Neural progenitor cell (in vitro differentiated cells): ENCODE results near the gene LMBR1. TPM values are rescaled to one million over a fixed set of nuclear protein-coding genes. Genes with fewer than 3 reads are reported as not detected.
"Not testable (repeated sequence)": the region's sequence is repeated elsewhere in the genome, so short reads cannot be mapped to it uniquely, and the experiment has no call there.

Experiments used
- DNase-seq: peaks from one replicate; pipeline ENCODE4 v3.0.0-alpha.2; 2016; ENCODE audit warnings: low spot score
- H2AFZ ChIP-seq: fragments of 200-600 bp; sonication (generic); replicated peaks from 2 replicates; pipeline ENCODE4 v1.6.1; 2016; ENCODE audit warnings: antibody characterized with exemption
- H3F3A ChIP-seq: fragments of 200-600 bp; sonication (generic); 2 replicates; pipeline ENCODE4 v1.6.1; 2016; ENCODE audit warnings: antibody characterized with exemption, low read depth
- H3K27ac ChIP-seq: fragments of 200-600 bp; sonication (generic); 2 replicates; pipeline ENCODE4 v1.5.1; 2016; ENCODE audit warnings: mild to moderate bottlenecking
- H3K27me3 ChIP-seq: fragments of 200-600 bp; sonication (generic); 2 replicates; pipeline ENCODE4 v1.6.1; 2016; ENCODE audit warnings: mild to moderate bottlenecking, moderate library complexity
- H3K36me3 ChIP-seq: fragments of 200-600 bp; sonication (generic); 2 replicates; pipeline ENCODE4 v1.5.1; 2016
- H3K4me1 ChIP-seq: fragments of 200-600 bp; sonication (generic); 2 replicates; pipeline ENCODE4 v1.6.1; 2016; ENCODE audit warnings: mixed run types
- H3K4me2 ChIP-seq: fragments of 200-600 bp; sonication (generic); 2 replicates; pipeline ENCODE4 v1.6.1; 2016
- H3K4me3 ChIP-seq: fragments of 200-600 bp; sonication (generic); 2 replicates; pipeline ENCODE4 v1.5.1; 2016
- H3K79me2 ChIP-seq: fragments of 200-600 bp; sonication (generic); 2 replicates; pipeline ENCODE4 v1.6.1; 2016; ENCODE audit warnings: low read depth
- H3K9ac ChIP-seq: fragments of 200-600 bp; sonication (generic); 2 replicates; pipeline ENCODE4 v1.6.1; 2016
- H3K9me3 ChIP-seq: fragments of 200-600 bp; sonication (generic); 2 replicates; pipeline ENCODE4 v1.5.1; 2016; ENCODE audit warnings: low read depth
- H4K20me1 ChIP-seq: fragments of 200-600 bp; sonication (generic); 2 replicates; pipeline ENCODE4 v1.6.1; 2016; ENCODE audit warnings: low read depth
- H3K27ac Mint-ChIP-seq: 3 replicates; pipeline ENCODE4 v1.8.0; 2021; ENCODE audit warnings: mixed read lengths
- H3K27me3 Mint-ChIP-seq: 2 replicates; pipeline ENCODE4 v1.8.0; 2022; ENCODE audit warnings: low read depth, mild to moderate bottlenecking, inconsistent platforms, moderate library complexity, mixed read lengths; ENCODE audit not compliant: insufficient read depth
- H3K36me3 Mint-ChIP-seq: 3 replicates; pipeline ENCODE4 v1.8.0; 2021; ENCODE audit warnings: mixed read lengths
- H3K4me1 Mint-ChIP-seq: 3 replicates; pipeline ENCODE4 v1.8.0; 2021; ENCODE audit warnings: mixed read lengths
- H3K4me3 Mint-ChIP-seq: 3 replicates; pipeline ENCODE4 v1.8.0; 2021; ENCODE audit warnings: mild to moderate bottlenecking, moderate library complexity, mixed read lengths
- H3K9me3 Mint-ChIP-seq: 3 replicates; pipeline ENCODE4 v1.8.0; 2020; ENCODE audit warnings: mixed read lengths
- EZH2 ChIP-seq: fragments of 200-600 bp; sonication (generic); IDR thresholded peaks from 2 replicates; pipeline ENCODE4 v1.6.1; 2017; ENCODE audit warnings: antibody characterized with exemption, mild to moderate bottlenecking, moderate library complexity
- EZH2phosphoT487 ChIP-seq: fragments of 200-600 bp; sonication (generic); IDR thresholded peaks from 2 replicates; pipeline ENCODE4 v1.6.1; 2017; ENCODE audit warnings: antibody characterized with exemption
- total RNA-seq: library from RNA; depleted of rRNA; stranded (reverse); fragments of >200 nt; gene quantifications from 2 replicates; pipeline ENCODE4 v1.2.3, GENCODE V29; 2015; ENCODE audit warnings: low replicate concordance
- TF ChIP-seq, protein P1 (sequence below): fragments of 200-600 bp; sonication (generic); IDR thresholded peaks from 2 replicates; pipeline ENCODE4 v1.5.1; 2017; ENCODE audit warnings: antibody characterized with exemption, mild to moderate bottlenecking

The LMBR1 gene
- total RNA-seq, 1 donor from 2014 or later, result 58.1 TPM

DNA sequence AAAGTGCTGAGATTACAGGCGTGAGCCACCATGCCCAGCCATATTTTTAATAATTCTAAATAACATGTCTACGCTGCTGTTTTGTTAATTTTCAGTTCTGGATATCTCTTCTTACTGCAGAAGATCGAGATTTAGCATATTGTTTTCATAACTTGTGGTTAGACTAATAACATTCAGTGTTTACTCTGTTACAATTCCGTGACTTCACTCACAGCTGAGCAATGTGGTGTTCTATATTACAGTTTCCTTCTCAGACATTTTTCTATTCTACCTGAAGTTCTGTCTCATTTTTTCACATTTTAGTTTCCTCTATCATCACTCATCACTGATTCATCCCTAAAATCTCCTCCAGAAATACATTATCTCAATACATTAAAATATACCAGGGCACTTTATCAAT, 241.5 kb downstream of the LMBR1 start:
- DNase-seq, result no peak
- Histone ChIP-seq H3K9ac (no peak overlapping the region), H3K4me2 (no peak overlapping the region), H3K27ac (no peak overlapping the region), H3F3A (peaks cover 19% of the 10 kb centered on the region), H4K20me1 (no peaks in the 10 kb centered on the region), H3K4me3 (no peak overlapping the region), H3K9me3 (no peaks in the 10 kb centered on the region), H2AFZ (no peak overlapping the region), H3K36me3 (no peaks in the 10 kb centered on the region), H3K27me3 (no peaks in the 10 kb centered on the region), H3K79me2 (no peaks in the 10 kb centered on the region), H3K4me1 (peaks cover 31% of the 10 kb centered on the region)
- peaks cover 2% of the 10 kb centered on the region for H3K9me3 Mint-ChIP-seq
- H3K4me1 Mint-ChIP-seq, result no peaks in the 10 kb centered on the region
- H3K36me3 Mint-ChIP-seq, result peaks cover 2% of the 10 kb centered on the region
- TF ChIP-seq EZH2 (no peak), EZH2phosphoT487 (no peak)
- TF ChIP-seq, protein P1, sequence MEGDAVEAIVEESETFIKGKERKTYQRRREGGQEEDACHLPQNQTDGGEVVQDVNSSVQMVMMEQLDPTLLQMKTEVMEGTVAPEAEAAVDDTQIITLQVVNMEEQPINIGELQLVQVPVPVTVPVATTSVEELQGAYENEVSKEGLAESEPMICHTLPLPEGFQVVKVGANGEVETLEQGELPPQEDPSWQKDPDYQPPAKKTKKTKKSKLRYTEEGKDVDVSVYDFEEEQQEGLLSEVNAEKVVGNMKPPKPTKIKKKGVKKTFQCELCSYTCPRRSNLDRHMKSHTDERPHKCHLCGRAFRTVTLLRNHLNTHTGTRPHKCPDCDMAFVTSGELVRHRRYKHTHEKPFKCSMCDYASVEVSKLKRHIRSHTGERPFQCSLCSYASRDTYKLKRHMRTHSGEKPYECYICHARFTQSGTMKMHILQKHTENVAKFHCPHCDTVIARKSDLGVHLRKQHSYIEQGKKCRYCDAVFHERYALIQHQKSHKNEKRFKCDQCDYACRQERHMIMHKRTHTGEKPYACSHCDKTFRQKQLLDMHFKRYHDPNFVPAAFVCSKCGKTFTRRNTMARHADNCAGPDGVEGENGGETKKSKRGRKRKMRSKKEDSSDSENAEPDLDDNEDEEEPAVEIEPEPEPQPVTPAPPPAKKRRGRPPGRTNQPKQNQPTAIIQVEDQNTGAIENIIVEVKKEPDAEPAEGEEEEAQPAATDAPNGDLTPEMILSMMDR, result no peak
- no peaks in the 10 kb centered on the region for H3K27me3 Mint-ChIP-seq
- H3K4me3 Mint-ChIP-seq, result no peak overlapping the region
- no peak overlapping the region for H3K27ac Mint-ChIP-seq

DNA sequence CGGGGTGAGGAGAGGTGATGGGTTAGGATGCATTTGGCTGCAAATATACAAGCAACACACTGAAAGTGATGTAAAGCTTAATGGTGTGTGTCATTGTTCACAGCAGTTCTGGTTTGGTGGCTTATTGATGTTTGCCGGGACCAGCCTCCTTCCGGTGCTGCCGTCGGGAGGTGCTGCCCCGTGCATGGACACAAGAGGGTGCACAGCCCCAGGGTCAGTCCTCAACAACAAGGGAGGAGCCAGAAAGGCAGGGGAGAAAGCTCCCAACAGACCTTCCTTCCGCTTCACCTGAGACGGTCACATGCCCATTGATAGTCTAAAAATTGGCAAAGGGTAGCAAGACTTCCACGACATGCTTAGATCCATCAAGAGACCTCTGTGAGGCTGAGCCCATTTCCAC, 242.9 kb downstream of the LMBR1 start:
- no peak overlapping the region for H2AFZ ChIP-seq
- no peak overlapping the region for H3K27ac Mint-ChIP-seq

DNA sequence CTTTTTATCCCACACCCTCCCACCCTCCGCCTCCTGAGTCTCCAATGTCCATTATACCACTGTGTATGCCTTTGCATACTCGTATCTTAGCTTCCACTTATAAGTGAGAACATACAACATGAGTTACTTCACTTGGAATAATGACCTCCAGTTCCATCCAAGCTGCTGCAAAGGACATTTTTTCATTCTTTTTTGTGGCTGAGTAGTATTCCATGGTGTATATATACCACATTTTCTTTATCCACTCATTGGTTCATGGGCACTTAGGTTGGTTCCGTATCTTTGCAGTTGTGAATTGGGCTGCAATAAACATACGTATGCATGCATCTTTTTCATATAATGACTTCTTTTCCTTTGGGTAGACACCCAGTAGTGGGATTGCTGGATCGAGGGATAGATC, 245.7 kb downstream of the LMBR1 start:
- not testable (repeated sequence) for H2AFZ ChIP-seq, H3K4me3 Mint-ChIP-seq, H3K27me3 Mint-ChIP-seq, H3K27ac Mint-ChIP-seq, H3K79me2 ChIP-seq, H3K27ac ChIP-seq, H3K4me1 ChIP-seq, H3K9me3 Mint-ChIP-seq, DNase-seq, H3K27me3 ChIP-seq, H3K4me3 ChIP-seq, H3K36me3 ChIP-seq, H4K20me1 ChIP-seq, H3K4me1 Mint-ChIP-seq, H3K9ac ChIP-seq, H3K4me2 ChIP-seq, H3F3A ChIP-seq, H3K36me3 Mint-ChIP-seq, H3K9me3 ChIP-seq

More for the DNA sequence above, 242.9 kb downstream of the LMBR1 start:
- Histone ChIP-seq H3K9ac (no peak overlapping the region), H3K4me1 (peaks cover 17% of the 10 kb centered on the region), H3K9me3 (no peaks in the 10 kb centered on the region), H3K4me3 (no peak overlapping the region), H3K27ac (no peak overlapping the region), H4K20me1 (no peaks in the 10 kb centered on the region), H3F3A (peaks cover 9% of the 10 kb centered on the region), H3K79me2 (no peaks in the 10 kb centered on the region), H3K4me2 (no peak overlapping the region), H3K27me3 (no peaks in the 10 kb centered on the region), H3K36me3 (no peaks in the 10 kb centered on the region)
- no peaks in the 10 kb centered on the region for H3K27me3 Mint-ChIP-seq
- H3K9me3 Mint-ChIP-seq, result peaks cover 2% of the 10 kb centered on the region
- peak; percentile 57 for DNase-seq
- H3K36me3 Mint-ChIP-seq, result peaks cover 2% of the 10 kb centered on the region
- TF ChIP-seq EZH2, result no peak
- TF ChIP-seq EZH2phosphoT487, result no peak
- TF ChIP-seq, protein P1, result peak; percentile 50
- H3K4me3 Mint-ChIP-seq, result no peak overlapping the region
- no peaks in the 10 kb centered on the region for H3K4me1 Mint-ChIP-seq

DNA sequence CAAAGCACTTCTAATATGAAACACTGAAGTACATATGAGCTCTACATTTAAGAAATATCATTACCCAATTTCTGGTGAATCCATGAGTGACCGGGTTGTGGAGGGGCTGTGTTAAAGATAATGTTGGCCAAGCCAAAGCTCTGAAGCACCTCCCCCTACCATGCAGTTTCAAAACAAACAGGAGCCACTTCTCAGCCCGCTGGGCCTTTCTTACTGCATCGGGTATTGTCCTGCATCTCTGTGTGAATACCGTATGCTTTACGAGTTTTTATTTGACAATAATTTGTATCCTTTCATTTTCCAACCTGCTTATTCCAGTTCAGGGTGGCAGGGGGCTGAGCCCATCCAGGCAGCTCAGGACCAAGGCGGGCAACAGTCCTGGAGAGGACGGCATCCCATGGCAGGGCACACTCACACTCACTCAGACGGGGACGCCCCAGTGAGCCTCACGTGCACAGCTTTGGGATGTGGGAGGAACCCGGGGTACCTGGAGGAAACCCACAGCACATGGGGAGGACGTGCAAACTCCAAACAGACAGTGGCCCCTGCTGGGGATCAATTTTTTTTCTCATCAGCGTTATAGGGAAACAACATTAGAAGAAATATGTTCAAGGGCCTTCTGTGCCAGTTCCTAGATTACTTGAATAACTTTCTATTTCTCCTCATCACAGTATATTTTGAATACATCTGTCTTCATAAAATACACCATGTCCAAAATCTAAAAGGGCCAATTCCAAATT, 250.5 kb downstream of the LMBR1 start:
- Histone ChIP-seq H3K79me2 (peaks cover 18% of the 10 kb centered on the region), H3K27me3 (no peaks in the 10 kb centered on the region), H2AFZ (no peak overlapping the region), H3K4me3 (no peak overlapping the region), H3K4me2 (no peak overlapping the region), H3F3A (no peaks in the 10 kb centered on the region), H3K4me1 (peaks cover 13% of the 10 kb centered on the region), H4K20me1 (no peaks in the 10 kb centered on the region), H3K27ac (no peak overlapping the region), H3K36me3 (no peaks in the 10 kb centered on the region), H3K9me3 (no peaks in the 10 kb centered on the region), H3K9ac (no peak overlapping the region)
- TF ChIP-seq EZH2phosphoT487, result no peak
- TF ChIP-seq, protein P1, result no peak
- TF ChIP-seq EZH2, result no peak
- Mint-ChIP-seq H3K27ac (no peak overlapping the region), H3K27me3 (peaks cover 5% of the 10 kb centered on the region), H3K4me1 (peaks cover 17% of the 10 kb centered on the region), H3K9me3 (peaks cover 13% of the 10 kb centered on the region), H3K4me3 (peak overlapping the region; percentile 21), H3K36me3 (peaks cover 10% of the 10 kb centered on the region)
- no peak for DNase-seq
